ENCODE measurements around the gene CYP27A1. TPM values are rescaled to one million over a fixed set of nuclear protein-coding genes. Genes with fewer than 3 reads are reported as not detected.

The CYP27A1 gene
- total and polyA plus RNA-seq, 9 of the 15 experiments (the other 6 are each of a cell fraction or from before 2014, with no cell fraction given) = 0.20 TPM; not detected in 8

DNA sequence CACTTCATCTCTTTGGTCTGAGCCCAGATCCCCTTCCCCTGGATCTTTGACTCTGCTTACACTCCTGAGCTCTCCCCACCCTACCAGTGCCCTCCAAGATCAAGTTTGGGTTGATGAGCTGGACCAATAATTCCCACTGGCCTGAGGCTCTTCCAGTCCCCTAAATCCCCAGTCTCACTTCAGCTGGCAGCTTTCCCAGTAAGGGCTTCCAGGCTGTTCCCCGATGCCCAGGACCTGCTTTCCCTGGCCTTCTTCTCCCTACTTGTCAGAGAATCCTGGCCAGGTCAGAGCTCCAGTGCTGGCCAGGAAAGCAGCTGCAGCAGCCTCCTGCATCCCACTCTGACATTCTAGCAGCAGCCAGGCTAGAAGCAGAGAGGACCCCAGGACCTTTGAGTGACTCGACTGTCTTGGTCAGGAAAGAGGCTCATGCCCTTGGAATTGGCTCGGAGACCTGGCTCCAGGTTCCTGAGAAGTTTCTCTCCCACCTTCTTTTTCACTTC, 81.1 kb downstream of the CYP27A1 start (continued):
- TF ChIP-seq POLR3A (IDR thresholded peaks at IDR 0.05; ENCODE audit: borderline replicate concordance, extremely low read depth, insufficient read depth, insufficient read length) (no peak), ZNF699 (CRISPR knock-in tag; IDR thresholded peaks at IDR 0.05; ENCODE audit: insufficient replicate concordance) (no peak)
- TF ChIP-seq, protein P1, sequence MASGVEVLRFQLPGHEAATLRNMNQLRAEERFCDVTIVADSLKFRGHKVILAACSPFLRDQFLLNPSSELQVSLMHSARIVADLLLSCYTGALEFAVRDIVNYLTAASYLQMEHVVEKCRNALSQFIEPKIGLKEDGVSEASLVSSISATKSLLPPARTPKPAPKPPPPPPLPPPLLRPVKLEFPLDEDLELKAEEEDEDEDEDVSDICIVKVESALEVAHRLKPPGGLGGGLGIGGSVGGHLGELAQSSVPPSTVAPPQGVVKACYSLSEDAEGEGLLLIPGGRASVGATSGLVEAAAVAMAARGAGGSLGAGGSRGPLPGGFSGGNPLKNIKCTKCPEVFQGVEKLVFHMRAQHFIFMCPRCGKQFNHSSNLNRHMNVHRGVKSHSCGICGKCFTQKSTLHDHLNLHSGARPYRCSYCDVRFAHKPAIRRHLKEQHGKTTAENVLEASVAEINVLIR (CRISPR knock-in tag; IDR thresholded peaks at IDR 0.05) = no peak

Small RNA genes within 50 kb of the gene (microRNA-seq; reads per million reads assigned to microRNA genes)
- gene MIR9500 (ENCODE audit: borderline microRNAs expressed) = not detected

Other genes starting within 250 kb of the CYP27A1 start
Only the 7 nearest of the 14 such genes appear.
- gene BCS1L, start 122.5 kb upstream of the CYP27A1 start, total RNA-seq (2014; rRNA removed) = 41.1 and 43.6 TPM in 2 replicates
- 33.9 and 37.6 TPM in 2 replicates for gene BCS1L, start 122.5 kb upstream of the CYP27A1 start, total RNA-seq (2014; rRNA removed; fragmentation: Illumina TruSeq; extraction: Trizol)
- gene BCS1L, start 122.5 kb upstream of the CYP27A1 start, total RNA-seq (2015; rRNA removed; fragmentation: Illumina TruSeq; extraction: Trizol) = 43.8 and 46.9 TPM in 2 replicates
- 52.6 and 56.7 TPM in 2 replicates for gene BCS1L, start 122.5 kb upstream of the CYP27A1 start, total RNA-seq (2021)
- gene BCS1L, start 122.5 kb upstream of the CYP27A1 start, polyA plus RNA-seq (2011; rRNA removed) = 55.1 and 56.7 TPM in 2 replicates
- gene BCS1L, start 122.5 kb upstream of the CYP27A1 start, polyA plus RNA-seq (2014; fragmentation: Illumina TruSeq; extraction: Trizol) = 48.0 and 61.3 TPM in 2 replicates
- gene BCS1L, start 122.5 kb upstream of the CYP27A1 start, polyA plus RNA-seq (2014; fragmentation: Nextera tagmentation; extraction: Ambion mirVana) = 100 to 1,000 TPM in 1 of 2 experiments, 10 to 100 TPM in 1; 83.2 to 103 TPM
- 64.8 and 72.7 TPM in 2 replicates for gene BCS1L, start 122.5 kb upstream of the CYP27A1 start, polyA plus RNA-seq (2014; rRNA removed)
- 17.0 and 30.0 TPM in 2 replicates for gene RNF25, start 110.1 kb upstream of the CYP27A1 start, total RNA-seq (2014; rRNA removed)
- gene RNF25, start 110.1 kb upstream of the CYP27A1 start, total RNA-seq (2014; rRNA removed; fragmentation: Illumina TruSeq; extraction: Trizol) = 15.5 and 18.2 TPM in 2 replicates
- 15.3 and 24.6 TPM in 2 replicates for gene RNF25, start 110.1 kb upstream of the CYP27A1 start, total RNA-seq (2015; rRNA removed; fragmentation: Illumina TruSeq; extraction: Trizol)
- gene RNF25, start 110.1 kb upstream of the CYP27A1 start, total RNA-seq (2021) = 19.0 and 20.5 TPM in 2 replicates
- 45.9 and 49.8 TPM in 2 replicates for gene RNF25, start 110.1 kb upstream of the CYP27A1 start, polyA plus RNA-seq (2011; rRNA removed)
- gene RNF25, start 110.1 kb upstream of the CYP27A1 start, polyA plus RNA-seq (2014; fragmentation: Illumina TruSeq; extraction: Trizol) = 19.7 and 30.1 TPM in 2 replicates
- 1 to 10 TPM; 2.3 to 10.0 TPM for gene RNF25, start 110.1 kb upstream of the CYP27A1 start, polyA plus RNA-seq (2014; fragmentation: Nextera tagmentation; extraction: Ambion mirVana)
- gene RNF25, start 110.1 kb upstream of the CYP27A1 start, polyA plus RNA-seq (2014; rRNA removed) = 26.5 and 26.6 TPM in 2 replicates
- gene STK36, start 110.1 kb upstream of the CYP27A1 start, total RNA-seq (2014; rRNA removed) = 3.8 and 5.2 TPM in 2 replicates
- gene STK36, start 110.1 kb upstream of the CYP27A1 start, total RNA-seq (2014; rRNA removed; fragmentation: Illumina TruSeq; extraction: Trizol) = 4.1 and 6.3 TPM in 2 replicates
- 4.1 and 4.5 TPM in 2 replicates for gene STK36, start 110.1 kb upstream of the CYP27A1 start, total RNA-seq (2015; rRNA removed; fragmentation: Illumina TruSeq; extraction: Trizol)
- 9.3 and 9.6 TPM in 2 replicates for gene STK36, start 110.1 kb upstream of the CYP27A1 start, total RNA-seq (2021)
- gene STK36, start 110.1 kb upstream of the CYP27A1 start, polyA plus RNA-seq (2011; rRNA removed) = 12.4 and 22.4 TPM in 2 replicates
- gene STK36, start 110.1 kb upstream of the CYP27A1 start, polyA plus RNA-seq (2014; fragmentation: Illumina TruSeq; extraction: Trizol) = 6.5 and 9.6 TPM in 2 replicates
- gene STK36, start 110.1 kb upstream of the CYP27A1 start, polyA plus RNA-seq (2014; fragmentation: Nextera tagmentation; extraction: Ambion mirVana) = 1 to 10 TPM; 3.5 to 6.7 TPM
- 9.7 and 10.3 TPM in 2 replicates for gene STK36, start 110.1 kb upstream of the CYP27A1 start, polyA plus RNA-seq (2014; rRNA removed)
- gene TTLL4, start 71.3 kb upstream of the CYP27A1 start, total RNA-seq (2014; rRNA removed) = 12.6 and 26.0 TPM in 2 replicates
- 19.6 and 21.5 TPM in 2 replicates for gene TTLL4, start 71.3 kb upstream of the CYP27A1 start, total RNA-seq (2014; rRNA removed; fragmentation: Illumina TruSeq; extraction: Trizol)
- gene TTLL4, start 71.3 kb upstream of the CYP27A1 start, total RNA-seq (2015; rRNA removed; fragmentation: Illumina TruSeq; extraction: Trizol) = 19.9 and 20.2 TPM in 2 replicates
- 46.3 and 53.2 TPM in 2 replicates for gene TTLL4, start 71.3 kb upstream of the CYP27A1 start, total RNA-seq (2021)
- 41.4 and 49.7 TPM in 2 replicates for gene TTLL4, start 71.3 kb upstream of the CYP27A1 start, polyA plus RNA-seq (2011; rRNA removed)
- 56.8 and 67.5 TPM in 2 replicates for gene TTLL4, start 71.3 kb upstream of the CYP27A1 start, polyA plus RNA-seq (2014; fragmentation: Illumina TruSeq; extraction: Trizol)
- 10 to 100 TPM; 20.3 to 30.8 TPM for gene TTLL4, start 71.3 kb upstream of the CYP27A1 start, polyA plus RNA-seq (2014; fragmentation: Nextera tagmentation; extraction: Ambion mirVana)
- gene TTLL4, start 71.3 kb upstream of the CYP27A1 start, polyA plus RNA-seq (2014; rRNA removed) = 24.5 and 35.3 TPM in 2 replicates
- not detected in 2 replicates for gene PRKAG3, start 49.7 kb downstream of the CYP27A1 start, total RNA-seq (2014; rRNA removed)
- not detected in 2 replicates for gene PRKAG3, start 49.7 kb downstream of the CYP27A1 start, total RNA-seq (2014; rRNA removed; fragmentation: Illumina TruSeq; extraction: Trizol)
- gene PRKAG3, start 49.7 kb downstream of the CYP27A1 start, total RNA-seq (2015; rRNA removed; fragmentation: Illumina TruSeq; extraction: Trizol) = not detected in 2 replicates
- gene PRKAG3, start 49.7 kb downstream of the CYP27A1 start, total RNA-seq (2021) = not detected in 2 replicates
- not detected in 2 replicates for gene PRKAG3, start 49.7 kb downstream of the CYP27A1 start, polyA plus RNA-seq (2011; rRNA removed)
- gene PRKAG3, start 49.7 kb downstream of the CYP27A1 start, polyA plus RNA-seq (2014; fragmentation: Illumina TruSeq; extraction: Trizol) = not detected in 2 replicates
- not detected for gene PRKAG3, start 49.7 kb downstream of the CYP27A1 start, polyA plus RNA-seq (2014; fragmentation: Nextera tagmentation; extraction: Ambion mirVana)
- gene PRKAG3, start 49.7 kb downstream of the CYP27A1 start, polyA plus RNA-seq (2014; rRNA removed) = not detected in 2 replicates
- not detected in 2 replicates for gene WNT6, start 77.7 kb downstream of the CYP27A1 start, total RNA-seq (2014; rRNA removed)
- gene WNT6, start 77.7 kb downstream of the CYP27A1 start, total RNA-seq (2014; rRNA removed; fragmentation: Illumina TruSeq; extraction: Trizol) = not detected in 2 replicates
- not detected in 2 replicates for gene WNT6, start 77.7 kb downstream of the CYP27A1 start, total RNA-seq (2015; rRNA removed; fragmentation: Illumina TruSeq; extraction: Trizol)
- gene WNT6, start 77.7 kb downstream of the CYP27A1 start, total RNA-seq (2021) = not detected in 2 replicates
- gene WNT6, start 77.7 kb downstream of the CYP27A1 start, polyA plus RNA-seq (2011; rRNA removed) = not detected in 2 replicates
- not detected in 2 replicates for gene WNT6, start 77.7 kb downstream of the CYP27A1 start, polyA plus RNA-seq (2014; fragmentation: Illumina TruSeq; extraction: Trizol)
- not detected for gene WNT6, start 77.7 kb downstream of the CYP27A1 start, polyA plus RNA-seq (2014; fragmentation: Nextera tagmentation; extraction: Ambion mirVana)
- gene WNT6, start 77.7 kb downstream of the CYP27A1 start, polyA plus RNA-seq (2014; rRNA removed) = not detected in 2 replicates
- not detected in 2 replicates for gene WNT10A, start 98.7 kb downstream of the CYP27A1 start, total RNA-seq (2014; rRNA removed)
- not detected in 2 replicates for gene WNT10A, start 98.7 kb downstream of the CYP27A1 start, total RNA-seq (2014; rRNA removed; fragmentation: Illumina TruSeq; extraction: Trizol)
- gene WNT10A, start 98.7 kb downstream of the CYP27A1 start, total RNA-seq (2015; rRNA removed; fragmentation: Illumina TruSeq; extraction: Trizol) = not detected in 2 replicates
- not detected in 2 replicates for gene WNT10A, start 98.7 kb downstream of the CYP27A1 start, total RNA-seq (2021)
- not detected in 2 replicates for gene WNT10A, start 98.7 kb downstream of the CYP27A1 start, polyA plus RNA-seq (2011; rRNA removed)
- gene WNT10A, start 98.7 kb downstream of the CYP27A1 start, polyA plus RNA-seq (2014; fragmentation: Illumina TruSeq; extraction: Trizol) = not detected in 2 replicates
- not detected for gene WNT10A, start 98.7 kb downstream of the CYP27A1 start, polyA plus RNA-seq (2014; fragmentation: Nextera tagmentation; extraction: Ambion mirVana)
- not detected in 2 replicates for gene WNT10A, start 98.7 kb downstream of the CYP27A1 start, polyA plus RNA-seq (2014; rRNA removed)

All from K562 (cell line).